Activated CD8-positive, alpha-beta T cell treated with anti-CD3 and anti-CD28 coated beads for 36 hours (primary cell): ENCODE data around the gene COL13A1. TPM values are rescaled to one million over a fixed set of nuclear protein-coding genes. Genes with fewer than 3 reads are reported as not detected.

Experiments used
- ATAC-seq: fragments of 200-7000 bp; cut with Tn5 transposase; one replicate; pipeline ENCODE4 v1.10.0; 2021; ENCODE audit warnings: mild to moderate bottlenecking, moderate library complexity
- CTCF ChIA-PET: fragments of 350-600 bp; sonication (Branson Sonifier 250); formaldehyde crosslinking; loops from one replicate; lab custom pipeline; 2021; ENCODE audit warnings: antibody characterized with exemption; lab: Charles Lee
- POLR2A ChIA-PET: fragments of 350-600 bp; sonication (Branson Sonifier 250); formaldehyde crosslinking; loops from one replicate; lab custom pipeline; 2021; ENCODE audit warnings: antibody characterized with exemption; lab: Charles Lee
- DNase-seq: peaks from one replicate; pipeline ENCODE4 v3.0.0-alpha.2; 2020
- H3K27ac Mint-ChIP-seq: one replicate; pipeline ENCODE4 v1.8.0; 2021; ENCODE audit warnings: mild to moderate bottlenecking, mixed read lengths
- H3K27me3 Mint-ChIP-seq: one replicate; pipeline ENCODE4 v1.8.0; 2021; ENCODE audit warnings: mixed read lengths
- H3K36me3 Mint-ChIP-seq: one replicate; pipeline ENCODE4 v1.8.0; 2021; ENCODE audit warnings: low read depth, mixed read lengths
- H3K4me1 Mint-ChIP-seq: one replicate; pipeline ENCODE4 v1.8.0; 2021; ENCODE audit warnings: low read depth, mixed read lengths
- H3K4me3 Mint-ChIP-seq: one replicate; pipeline ENCODE4 v1.8.0; 2021; ENCODE audit warnings: mild to moderate bottlenecking, moderate library complexity, mixed read lengths
- H3K9me3 Mint-ChIP-seq: one replicate; pipeline ENCODE4 v1.8.0; 2021; ENCODE audit warnings: mixed read lengths
- intact Hi-C: fragments of 100-400 bp; cut with micrococcal nuclease; formaldehyde crosslinking; loops from one replicate; pipeline ENCODE4 v1.10.0; 2022
- total RNA-seq, 2 experiments: library from RNA; stranded (reverse); gene quantifications; one replicate each; pipeline ENCODE4 v1.2.3, GENCODE V29; 2021
- TF ChIP-seq, protein P1 (sequence below): fragments of 200-600 bp; IDR thresholded peaks from one replicate; pipeline ENCODE4 v1.8.0; 2022; ENCODE audit warnings: antibody characterized with exemption, mild to moderate bottlenecking

COL13A1 gene
- not detected for total RNA-seq

GRCh38 chr10:69801434-69802315 lies at the start of gene COL13A1:
COL13A1 (plus strand) TSS chr10:69801906; CDS start chr10:69802424, 518 bp downstream.
- intact Hi-C loops: no loop called here
- peaks cover 1% of the 10 kb centered on the region for H3K9me3 Mint-ChIP-seq
- peaks cover 45% of the 10 kb centered on the region for H3K27me3 Mint-ChIP-seq
- TF ChIP-seq, protein P1, sequence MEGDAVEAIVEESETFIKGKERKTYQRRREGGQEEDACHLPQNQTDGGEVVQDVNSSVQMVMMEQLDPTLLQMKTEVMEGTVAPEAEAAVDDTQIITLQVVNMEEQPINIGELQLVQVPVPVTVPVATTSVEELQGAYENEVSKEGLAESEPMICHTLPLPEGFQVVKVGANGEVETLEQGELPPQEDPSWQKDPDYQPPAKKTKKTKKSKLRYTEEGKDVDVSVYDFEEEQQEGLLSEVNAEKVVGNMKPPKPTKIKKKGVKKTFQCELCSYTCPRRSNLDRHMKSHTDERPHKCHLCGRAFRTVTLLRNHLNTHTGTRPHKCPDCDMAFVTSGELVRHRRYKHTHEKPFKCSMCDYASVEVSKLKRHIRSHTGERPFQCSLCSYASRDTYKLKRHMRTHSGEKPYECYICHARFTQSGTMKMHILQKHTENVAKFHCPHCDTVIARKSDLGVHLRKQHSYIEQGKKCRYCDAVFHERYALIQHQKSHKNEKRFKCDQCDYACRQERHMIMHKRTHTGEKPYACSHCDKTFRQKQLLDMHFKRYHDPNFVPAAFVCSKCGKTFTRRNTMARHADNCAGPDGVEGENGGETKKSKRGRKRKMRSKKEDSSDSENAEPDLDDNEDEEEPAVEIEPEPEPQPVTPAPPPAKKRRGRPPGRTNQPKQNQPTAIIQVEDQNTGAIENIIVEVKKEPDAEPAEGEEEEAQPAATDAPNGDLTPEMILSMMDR: peak; percentile 9
- H3K36me3 Mint-ChIP-seq: no peaks in the 10 kb centered on the region
- CTCF ChIA-PET: interaction anchor here (1.0 to 2.9 kb wide), 7 partner anchors 7 to 157 kb away, joined by 3 to 19 read pairs (median 3); no protein-coding TSS in a partner anchor
- H3K27ac Mint-ChIP-seq: no peak within 1 kb of the TSS
- H3K4me3 Mint-ChIP-seq: no peak within 1 kb of the TSS
- DNase-seq: no peak
- POLR2A ChIA-PET: no interaction called here
- H3K4me1 Mint-ChIP-seq: peaks cover 8% of the 10 kb centered on the region
- ATAC-seq: peak; percentile 12

DNA sequence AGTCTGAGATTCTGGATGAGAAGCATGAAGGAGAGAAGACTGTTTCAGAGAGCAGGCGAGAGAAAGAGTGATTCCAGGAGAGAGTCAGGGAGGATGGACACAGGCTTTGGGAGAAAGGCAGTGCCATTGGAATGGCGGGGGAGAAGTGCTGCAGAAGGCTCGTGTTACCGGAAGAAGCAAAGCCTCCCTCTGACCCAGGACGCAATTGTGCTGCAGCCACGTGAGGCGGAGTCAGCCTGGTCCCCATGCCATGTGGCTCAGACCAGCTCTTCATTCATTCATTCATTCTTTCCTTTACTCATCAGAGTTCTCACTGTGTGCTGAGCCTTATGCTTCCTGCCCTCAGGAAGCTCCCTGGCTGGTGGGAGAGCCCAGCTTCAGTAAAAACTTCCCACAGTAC lies 49.2 kb upstream of the COL13A1 start:
- H3K9me3 Mint-ChIP-seq: no peaks in the 10 kb centered on the region
- no peak overlapping the region for H3K27ac Mint-ChIP-seq
- ATAC-seq (no peak), DNase-seq (no peak)
- no peak overlapping the region for H3K4me3 Mint-ChIP-seq
- H3K4me1 Mint-ChIP-seq: no peaks in the 10 kb centered on the region
- POLR2A ChIA-PET: no interaction called here
- TF ChIP-seq, protein P1: no peak
- intact Hi-C loops: no loop called here
- H3K36me3 Mint-ChIP-seq: no peaks in the 10 kb centered on the region
- CTCF ChIA-PET: interaction anchor here (0.6 kb wide), 1 partner anchor 18 kb away, joined by 3 read pairs; no protein-coding TSS in a partner anchor
- peaks cover 11% of the 10 kb centered on the region for H3K27me3 Mint-ChIP-seq

- H3K4me1 Mint-ChIP-seq: no peaks in the 10 kb centered on the region
- no peak for DNase-seq
- no peaks in the 10 kb centered on the region for H3K36me3 Mint-ChIP-seq
- no peak overlapping the region for H3K27ac Mint-ChIP-seq
- ChIA-PET POLR2A (no interaction called here), CTCF (interaction anchor here (1.3 to 1.7 kb wide), 2 partner anchors 34 to 241 kb away, joined by 3 to 4 read pairs; no protein-coding TSS in a partner anchor)
- no peak for ATAC-seq
- TF ChIP-seq, protein P1: no peak
- H3K9me3 Mint-ChIP-seq: no peaks in the 10 kb centered on the region
- H3K27me3 Mint-ChIP-seq: no peaks in the 10 kb centered on the region
- no peak overlapping the region for H3K4me3 Mint-ChIP-seq
- intact Hi-C loops: no loop called here
These were observed 45.4 kb upstream of the COL13A1 start for GRCh38 chr10:69756279-69756678.

GRCh38 chr10:69757206-69757552 lies 44.5 kb upstream of the COL13A1 start:
- DNase-seq (no peak), ATAC-seq (no peak)
- Mint-ChIP-seq H3K36me3 (no peaks in the 10 kb centered on the region), H3K4me1 (no peaks in the 10 kb centered on the region), H3K27me3 (peaks cover under 1% of the 10 kb centered on the region), H3K4me3 (no peak overlapping the region), H3K9me3 (no peaks in the 10 kb centered on the region), H3K27ac (no peak overlapping the region)
- POLR2A ChIA-PET: no interaction called here
- TF ChIP-seq, protein P1: no peak
- intact Hi-C loops: no loop called here
- CTCF ChIA-PET: interaction anchor here (1.3 to 1.7 kb wide), 2 partner anchors 33 to 241 kb away, joined by 3 to 4 read pairs; no protein-coding TSS in a partner anchor
